Epithelial cell of umbilical artery (primary cell): ENCODE results near the gene TOM1L2. TPM values are rescaled to one million over a fixed set of nuclear protein-coding genes. Genes with fewer than 3 reads are reported as not detected.

ENCODE experiments used
- total RNA-seq: library from RNA; depleted of rRNA; stranded (reverse); fragments of >200 nt; gene quantifications from 2 replicates; pipeline ENCODE4 v1.2.3, GENCODE V29; 2014

TOM1L2 gene
- 10.4 and 57.6 TPM in 2 replicates for total RNA-seq

GRCh38 chr17:17972126-17972951, at the start of gene TOM1L2, which contains the start of gene DRC3:
Gene TOM1L2 (minus strand): TSS chr17:17972400. CDS start chr17:17972313, 87 bp downstream.
Gene DRC3 (plus strand): TSS chr17:17972862. CDS start chr17:17977599, 4,737 bp downstream.

GRCh38 chr17:17836818-17837379, 135.3 kb downstream of the TOM1L2 start, which contains the start of gene SREBF1:
Gene SREBF1 (minus strand): TSS chr17:17836986. CDS start chr17:17836817, 169 bp downstream.

Other genes with a start within 250 kb of the TOM1L2 start
- 22.2 and 26.3 TPM in 2 replicates for gene SREBF1, start 135.4 kb downstream of the TOM1L2 start, total RNA-seq
- gene DRC3, start 462 bp upstream of the TOM1L2 start, total RNA-seq, result 0.76 and 0.97 TPM in 2 replicates
- gene ATPAF2, start 66.8 kb upstream of the TOM1L2 start, total RNA-seq, result 18.2 and 28.4 TPM in 2 replicates
- 3.9 and 5.8 TPM in 2 replicates for gene GID4, start 67.0 kb upstream of the TOM1L2 start, total RNA-seq
- 36.4 and 49.4 TPM in 2 replicates for gene DRG2, start 115.5 kb upstream of the TOM1L2 start, total RNA-seq
- 0.15 TPM in 1 of 2 replicates, not detected in the other for gene MYO15A, start 136.4 kb upstream of the TOM1L2 start, total RNA-seq
- gene ALKBH5, start 211.4 kb upstream of the TOM1L2 start, total RNA-seq, result 80.9 and 83.4 TPM in 2 replicates